HL-60 (cell line): ENCODE results near the gene CD300LG.

Source experiments
- DNase-seq, 2 experiments: peaks; one replicate each; pipeline ENCODE4 v3.0.0-alpha.2; 2010 to 2020; ENCODE audit warnings: low read depth in 1 of 2, low spot score in 1 of 2
- H3K27ac ChIP-seq: fragments of 250-450 bp; sonication (Bioruptor Pico); replicated peaks from 2 replicates; pipeline ENCODE4 v1.5.1; 2020; ENCODE audit warnings: mild to moderate bottlenecking, moderate library complexity
- H3K27me3 ChIP-seq: fragments of 250-450 bp; sonication (Bioruptor Pico); 2 replicates; pipeline ENCODE4 v1.5.1; 2021; ENCODE audit warnings: mild to moderate bottlenecking, moderate library complexity; ENCODE audit not compliant: insufficient read depth, poor library complexity, severe bottlenecking
- H3K4me3 ChIP-seq: replicated peaks from 2 replicates; pipeline ENCODE4 v1.5.1; 2011; ENCODE audit warnings: mild to moderate bottlenecking, control low read depth, low read length; ENCODE audit not compliant: insufficient read depth
- GABPA ChIP-seq: IDR thresholded peaks from 2 replicates; pipeline ENCODE4 v1.6.1; 2012; ENCODE audit warnings: low read depth
- POLR2AphosphoS5 ChIP-seq: IDR thresholded peaks from 2 replicates; pipeline ENCODE4 v1.6.1; 2012; ENCODE audit warnings: low read depth
- REST ChIP-seq: IDR thresholded peaks from 2 replicates; pipeline ENCODE4 v1.6.1; 2012; ENCODE audit warnings: low read depth; ENCODE audit not compliant: insufficient replicate concordance
- SPI1 ChIP-seq: IDR thresholded peaks from 2 replicates; pipeline ENCODE4 v1.6.1; 2012; ENCODE audit warnings: low read depth, mild to moderate bottlenecking, borderline replicate concordance
- TF ChIP-seq, protein P1 (sequence below): IDR thresholded peaks from one replicate; pipeline ENCODE4 v1.5.1; 2011; ENCODE audit warnings: low read length, control low read depth, inconsistent platforms; ENCODE audit not compliant: insufficient read depth

Gene CD300LG

DNA sequence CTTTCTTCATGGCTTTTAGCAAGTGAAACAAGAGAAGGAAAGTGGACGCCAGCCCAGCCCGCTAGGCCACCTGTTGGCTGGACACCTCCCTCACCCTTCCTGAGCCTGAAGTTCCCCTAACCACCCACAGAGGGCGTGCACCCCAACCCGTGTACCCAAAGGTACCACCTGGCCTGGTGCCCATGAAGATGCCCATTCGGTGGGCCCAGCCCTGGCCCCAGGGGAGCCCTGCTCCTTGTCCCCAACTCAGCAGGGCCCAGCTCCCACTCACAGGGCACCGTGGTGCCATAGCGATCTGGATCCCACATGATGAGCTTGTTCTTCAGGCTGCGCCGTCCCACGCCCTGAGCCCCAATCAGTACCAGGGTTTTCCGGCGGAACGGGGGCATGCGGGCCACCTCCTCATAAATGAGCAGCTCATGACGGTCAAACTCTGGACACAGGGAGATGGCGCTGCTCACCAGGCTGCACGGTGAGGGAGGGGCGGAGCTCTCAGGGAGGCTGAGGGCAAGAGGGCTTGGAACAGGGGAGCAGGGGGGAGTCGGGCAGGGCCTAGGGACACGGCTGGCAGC, 33.5 kb downstream of the CD300LG start:
- DNase-seq = peak in 1 of 2 experiments; percentile 41
- H3K27ac ChIP-seq = no peak overlapping the region
- no peak overlapping the region for H3K4me3 ChIP-seq
- H3K27me3 ChIP-seq = peaks cover 2% of the 10 kb centered on the region
- no peak for TF ChIP-seq POLR2AphosphoS5
- TF ChIP-seq, protein P1, sequence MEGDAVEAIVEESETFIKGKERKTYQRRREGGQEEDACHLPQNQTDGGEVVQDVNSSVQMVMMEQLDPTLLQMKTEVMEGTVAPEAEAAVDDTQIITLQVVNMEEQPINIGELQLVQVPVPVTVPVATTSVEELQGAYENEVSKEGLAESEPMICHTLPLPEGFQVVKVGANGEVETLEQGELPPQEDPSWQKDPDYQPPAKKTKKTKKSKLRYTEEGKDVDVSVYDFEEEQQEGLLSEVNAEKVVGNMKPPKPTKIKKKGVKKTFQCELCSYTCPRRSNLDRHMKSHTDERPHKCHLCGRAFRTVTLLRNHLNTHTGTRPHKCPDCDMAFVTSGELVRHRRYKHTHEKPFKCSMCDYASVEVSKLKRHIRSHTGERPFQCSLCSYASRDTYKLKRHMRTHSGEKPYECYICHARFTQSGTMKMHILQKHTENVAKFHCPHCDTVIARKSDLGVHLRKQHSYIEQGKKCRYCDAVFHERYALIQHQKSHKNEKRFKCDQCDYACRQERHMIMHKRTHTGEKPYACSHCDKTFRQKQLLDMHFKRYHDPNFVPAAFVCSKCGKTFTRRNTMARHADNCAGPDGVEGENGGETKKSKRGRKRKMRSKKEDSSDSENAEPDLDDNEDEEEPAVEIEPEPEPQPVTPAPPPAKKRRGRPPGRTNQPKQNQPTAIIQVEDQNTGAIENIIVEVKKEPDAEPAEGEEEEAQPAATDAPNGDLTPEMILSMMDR = peak; percentile 64

DNA sequence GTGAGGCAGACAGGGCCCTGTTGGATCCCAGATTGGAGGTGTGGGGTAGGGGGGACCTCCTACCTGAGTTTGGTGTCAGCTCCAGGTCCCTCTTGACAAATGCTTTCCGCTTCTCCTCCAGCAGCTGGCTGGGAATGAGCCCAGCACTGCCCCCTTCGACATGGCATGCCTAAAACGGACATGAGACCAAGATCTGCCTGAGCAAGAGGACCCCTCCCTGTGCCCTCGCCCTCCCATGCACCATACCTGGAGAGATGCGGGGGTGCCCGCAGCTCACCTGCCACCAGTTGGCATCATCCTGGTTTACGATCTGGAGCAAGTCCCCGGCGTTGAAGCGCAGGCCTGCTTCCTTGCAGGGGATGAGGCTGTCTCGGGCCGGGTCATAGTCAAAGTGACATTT, 34.2 kb downstream of the CD300LG start:
- DNase-seq = no peak
- no peak for TF ChIP-seq POLR2AphosphoS5
- TF ChIP-seq SPI1 = no peak
- TF ChIP-seq REST = no peak
- TF ChIP-seq, protein P1 = no peak
- TF ChIP-seq GABPA = no peak
- no peaks in the 10 kb centered on the region for H3K27me3 ChIP-seq

DNA sequence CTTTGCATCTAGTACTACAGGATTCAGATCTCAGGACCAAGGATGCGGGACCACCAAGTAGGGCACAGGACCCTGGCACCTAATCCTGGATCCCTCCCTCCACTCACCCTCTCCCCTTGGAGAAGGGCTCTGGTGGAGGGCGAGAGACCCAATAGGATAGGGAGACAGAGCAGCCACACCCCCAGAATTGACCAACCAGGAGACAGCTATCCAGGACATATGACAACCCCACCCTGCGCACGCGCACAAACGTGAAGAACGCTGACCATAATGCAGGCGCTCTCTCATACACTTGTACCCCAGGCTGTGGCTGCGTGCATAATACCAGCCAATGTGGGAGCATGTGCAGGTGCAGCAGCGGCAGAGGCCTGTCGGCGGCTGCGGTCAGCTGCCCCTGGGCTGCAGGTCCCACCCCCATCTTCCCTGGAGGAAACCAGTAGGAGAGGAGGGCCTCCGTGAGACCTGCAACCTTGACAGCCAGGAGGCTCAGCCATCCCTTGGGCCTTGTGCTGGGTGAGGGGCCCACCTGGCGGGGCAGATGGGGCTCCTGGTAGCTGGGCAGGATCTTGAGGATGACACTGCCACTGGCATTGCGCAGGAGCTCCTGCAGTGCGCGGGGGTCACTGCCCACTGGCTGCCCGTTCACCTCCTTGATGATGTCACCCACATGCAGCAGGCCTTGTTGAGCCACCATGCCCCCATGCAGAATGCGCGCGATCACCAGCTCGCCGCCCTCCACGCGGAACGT, 35.0 kb downstream of the CD300LG start:
- H3K27me3 ChIP-seq = no peaks in the 10 kb centered on the region
- H3K4me3 ChIP-seq = no peak overlapping the region
- no peak overlapping the region for H3K27ac ChIP-seq
- no peak for DNase-seq
- TF ChIP-seq POLR2AphosphoS5 = no peak
- TF ChIP-seq, protein P1 = no peak
- no peak for TF ChIP-seq REST
- TF ChIP-seq SPI1 = no peak

More for the DNA sequence above, 34.2 kb downstream of the CD300LG start:
- H3K4me3 ChIP-seq = no peak overlapping the region
- H3K27ac ChIP-seq = no peak overlapping the region
